DND-41 (cell line): Measurements from ENCODE around the gene FOXI1.

Experiments
- CTCF ChIP-seq: IDR thresholded peaks from 2 replicates; pipeline ENCODE4 v1.5.1; 2012; ENCODE audit warnings: borderline replicate concordance, low read length, moderate library complexity, mild to moderate bottlenecking; ENCODE audit not compliant: poor library complexity, severe bottlenecking; ENCODE audit errors: extremely low read depth
- EZH2 ChIP-seq: IDR thresholded peaks from 3 replicates; pipeline ENCODE4 v1.6.1; 2012; ENCODE audit warnings: borderline replicate concordance, low read depth, mild to moderate bottlenecking, moderate library complexity, low read length, inconsistent platforms; ENCODE audit not compliant: severe bottlenecking

GRCh38 chr5:170078458-170078857, 27.2 kb upstream of the FOXI1 start:
- TF ChIP-seq CTCF: no peak
- no peak for TF ChIP-seq EZH2
